Stimulated activated CD4-positive, alpha-beta T cell treated with anti-CD3 and anti-CD28 coated beads, TNF-alpha, amount 100 ng/mL, for 48 hours (primary cell): Measurements from ENCODE around the gene DAZAP1.
"Not testable (repeated sequence)": the region's sequence is repeated elsewhere in the genome, so short reads cannot be mapped to it uniquely, and the experiment has no call there.

Experiments used
- DNase-seq, 3 donors: peaks; one replicate each; pipeline ENCODE4 v3.0.0-alpha.2; 2020; ENCODE audit warnings: low read depth in 3 of 3

DAZAP1 gene

DNA sequence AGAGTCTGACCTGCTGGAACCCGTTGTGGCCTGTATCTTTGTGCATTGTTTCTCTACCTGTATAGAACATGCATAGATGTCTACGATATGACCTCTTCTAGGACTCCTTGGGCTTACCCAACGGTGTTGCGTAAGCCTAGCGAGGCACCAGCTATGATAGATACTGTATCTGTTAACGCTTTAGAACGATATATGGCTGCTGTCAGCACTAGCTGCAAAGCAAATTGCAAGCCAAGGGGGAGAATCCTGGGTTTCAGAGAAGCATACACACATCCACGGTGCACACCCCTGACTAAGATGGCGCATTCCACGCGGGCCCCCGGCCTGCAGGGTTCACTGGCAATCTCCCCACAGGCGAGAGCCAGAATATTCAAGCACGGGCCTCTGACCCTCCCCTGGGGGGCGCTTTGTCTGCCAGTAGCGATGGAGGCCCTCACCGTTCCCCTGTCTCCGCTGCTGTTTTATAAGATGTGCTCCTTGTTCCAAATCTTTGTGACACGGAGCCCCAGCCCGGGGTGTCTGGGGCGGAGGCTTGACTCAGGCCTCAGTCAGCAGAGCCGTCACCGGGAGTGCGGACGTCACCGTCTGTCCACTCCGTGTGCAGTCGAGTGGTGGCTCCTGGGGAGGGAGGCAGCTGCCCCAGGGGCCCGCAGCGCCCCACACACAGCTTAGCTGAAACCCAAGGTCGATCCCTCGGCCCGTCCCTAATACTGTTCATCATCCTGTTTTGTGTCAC lies 17.9 kb downstream of the DAZAP1 start:
- DNase-seq, result no peak

GRCh38 chr19:1425902-1426301 lies 18.5 kb downstream of the DAZAP1 start:
- no peak for DNase-seq

GRCh38 chr19:1426736-1427135 lies 19.4 kb downstream of the DAZAP1 start:
- no peak for DNase-seq

- no peak for DNase-seq
These were observed 20.0 kb downstream of the DAZAP1 start for GRCh38 chr19:1427221-1427920.

DNA sequence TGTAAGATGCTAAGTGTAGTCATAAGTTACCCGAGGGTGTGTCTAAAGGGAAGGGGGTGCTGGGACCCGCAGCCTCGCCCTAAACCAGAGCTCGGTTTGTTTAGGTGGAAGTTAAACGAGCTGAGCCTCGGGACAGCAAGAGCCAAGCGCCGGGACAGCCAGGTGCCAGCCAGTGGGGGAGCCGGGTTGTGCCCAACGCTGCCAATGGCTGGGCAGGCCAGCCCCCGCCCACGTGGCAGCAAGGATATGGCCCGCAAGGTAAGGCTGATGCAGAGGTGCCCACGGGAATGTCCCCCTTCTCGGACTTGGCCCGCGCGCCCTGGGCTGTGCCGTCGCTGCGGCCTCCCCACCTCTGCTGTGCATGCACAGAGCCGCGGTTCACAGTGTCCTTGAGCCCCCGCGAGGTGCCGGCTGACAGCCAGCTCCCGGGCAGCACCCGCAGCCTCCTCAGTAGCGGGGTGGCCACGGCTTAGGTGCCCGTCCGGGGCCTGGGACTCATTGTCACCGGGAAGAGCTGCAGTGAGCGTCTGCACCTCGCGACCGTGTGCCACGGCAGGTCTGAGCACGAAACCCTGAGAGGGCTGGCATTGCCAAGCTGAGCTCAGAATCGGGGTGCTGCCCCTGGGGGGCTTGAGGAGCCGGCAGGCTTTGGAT lies 21.5 kb downstream of the DAZAP1 start:
- DNase-seq, result no peak

- no peak for DNase-seq
These were observed 22.4 kb downstream of the DAZAP1 start for GRCh38 chr19:1429750-1430149.

GRCh38 chr19:1430246-1430645 lies 22.9 kb downstream of the DAZAP1 start:
- no peak for DNase-seq

DNA sequence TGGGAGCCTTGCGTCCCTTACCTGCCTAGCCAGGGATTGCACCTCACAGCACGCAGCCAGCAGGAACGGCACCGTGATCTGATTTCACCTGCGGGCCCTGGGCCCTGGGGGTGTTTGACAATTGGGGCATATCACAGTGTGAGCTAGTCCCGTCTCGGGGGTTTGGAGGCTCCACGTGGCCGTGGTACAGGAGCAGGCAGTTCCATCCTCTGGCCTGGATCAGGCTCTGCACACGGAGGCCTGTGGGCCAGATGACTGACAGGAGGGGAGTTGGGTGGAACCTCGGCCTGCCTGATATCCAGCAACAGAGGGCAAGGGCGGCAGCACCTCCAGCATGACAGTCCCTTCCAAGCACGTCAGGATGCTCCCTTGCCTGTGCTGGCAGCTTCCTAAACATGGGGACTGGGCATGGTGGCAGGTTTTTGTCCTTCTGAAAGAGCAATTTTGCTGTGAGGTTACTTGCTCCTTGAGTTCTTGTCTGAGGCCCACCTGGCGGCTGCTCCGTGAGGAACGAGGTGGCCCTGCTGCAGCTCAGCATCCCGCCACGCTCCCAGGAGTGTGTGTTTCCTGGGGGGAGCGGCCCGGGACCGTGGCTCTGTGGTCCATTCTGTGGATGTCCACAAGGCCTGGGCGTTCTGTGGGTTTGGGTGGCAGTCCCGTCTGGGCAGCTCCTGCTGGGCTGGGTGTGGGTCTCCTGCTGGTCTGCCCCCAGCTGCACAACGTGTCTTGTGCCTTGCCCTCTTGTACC lies 24.5 kb downstream of the DAZAP1 start:
- no peak for DNase-seq

DNA sequence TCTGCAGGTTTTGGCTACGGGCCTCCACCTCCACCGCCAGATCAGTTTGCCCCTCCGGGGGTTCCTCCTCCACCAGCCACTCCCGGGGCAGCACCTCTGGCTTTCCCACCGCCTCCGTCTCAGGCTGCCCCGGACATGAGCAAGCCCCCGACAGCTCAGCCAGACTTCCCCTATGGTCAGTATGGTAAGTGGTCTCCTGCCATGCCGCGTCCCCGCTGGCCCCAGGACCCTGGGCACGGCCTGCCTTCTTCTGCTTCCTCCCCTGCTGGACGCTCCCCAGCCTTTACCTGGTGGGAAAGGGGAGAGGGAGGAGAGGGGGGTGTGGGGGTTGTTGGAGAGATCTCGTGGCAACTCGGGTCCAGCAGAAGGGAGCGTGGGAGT lies 25.1 kb downstream of the DAZAP1 start:
- no peak for DNase-seq

GRCh38 chr19:1433119-1434039 lies 26.0 kb downstream of the DAZAP1 start:
- no peak for DNase-seq

GRCh38 chr19:1434040-1434366 lies 26.6 kb downstream of the DAZAP1 start:
- no peak for DNase-seq

- no peak for DNase-seq
These were observed 27.2 kb downstream of the DAZAP1 start for GRCh38 chr19:1434577-1435060.

DNA sequence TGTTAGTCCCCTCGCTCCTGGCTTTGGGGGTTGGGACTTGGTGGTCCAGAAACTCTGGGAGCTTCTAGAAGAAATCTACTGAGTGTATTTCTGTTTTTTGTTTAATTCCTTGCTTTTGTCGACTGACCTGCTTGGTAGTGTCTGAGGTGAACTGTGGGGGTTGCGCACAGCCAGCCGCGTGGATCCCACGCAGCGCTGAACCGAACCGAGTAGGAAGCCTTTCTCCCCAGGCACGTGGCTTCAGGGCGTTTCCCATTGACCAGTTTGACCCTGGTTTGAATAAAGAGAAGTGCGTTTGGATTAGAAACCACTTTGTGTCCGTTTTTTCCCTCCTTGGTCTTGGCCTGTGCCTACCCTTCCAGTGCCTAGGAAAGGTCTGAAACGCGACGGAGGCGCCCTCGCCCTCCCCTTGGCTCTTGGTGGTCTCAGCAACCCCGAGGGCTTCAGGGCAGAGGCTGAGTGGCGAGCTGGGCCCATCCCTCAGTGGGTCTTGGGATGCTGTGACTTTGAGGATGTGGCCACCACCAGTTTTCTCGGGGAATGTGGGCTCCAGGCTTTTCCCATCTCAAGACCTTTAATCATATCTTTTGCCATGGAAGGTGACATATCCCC lies 28.1 kb downstream of the DAZAP1 start:
- DNase-seq, result no peak

GRCh38 chr19:1437609-1438008 lies 30.2 kb downstream of the DAZAP1 start:
- DNase-seq, result no peak

DNA sequence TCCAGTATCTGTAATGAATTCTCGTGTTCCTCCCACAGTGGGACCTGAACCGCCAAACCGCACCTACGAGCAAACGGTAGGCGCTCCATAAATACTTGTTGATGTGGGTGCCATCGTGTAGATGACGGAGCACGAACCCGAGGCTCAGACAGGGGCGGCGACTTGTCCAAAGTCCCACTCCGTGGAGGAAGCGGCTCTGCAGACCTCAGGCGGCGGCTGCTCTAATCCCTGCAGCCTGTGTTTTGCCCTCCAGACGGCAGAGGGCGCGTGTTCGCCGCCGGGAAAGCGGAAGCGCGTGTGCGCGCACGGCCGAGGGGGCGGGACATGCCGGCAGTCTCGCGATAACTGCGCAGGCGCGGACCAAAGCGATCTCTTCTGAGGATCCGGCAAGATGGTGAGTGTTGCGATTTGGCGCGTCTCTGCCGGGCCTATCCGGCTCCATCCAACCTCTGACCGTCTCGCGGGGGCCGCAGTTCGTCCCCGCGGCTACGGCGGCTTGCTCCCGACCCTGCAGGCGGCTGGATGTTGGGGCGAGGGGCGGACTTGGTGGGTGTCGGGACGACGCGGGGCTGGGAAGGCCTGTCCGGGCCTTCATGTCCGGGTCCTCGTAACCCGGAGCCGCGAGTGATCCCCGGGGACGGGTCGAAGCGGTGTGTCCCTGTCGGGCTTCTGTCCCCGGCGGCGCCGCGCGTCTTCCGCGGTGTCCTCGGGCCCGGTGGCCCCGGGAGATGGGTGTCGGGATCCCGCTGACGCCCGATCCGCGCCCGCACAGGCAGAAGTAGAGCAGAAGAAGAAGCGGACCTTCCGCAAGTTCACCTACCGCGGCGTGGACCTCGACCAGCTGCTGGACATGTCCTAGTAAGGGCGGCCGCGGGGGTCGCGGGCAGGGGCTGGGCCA lies 30.9 kb downstream of the DAZAP1 start, which contains the start of gene RPS15:
Gene RPS15, plus strand, starts transcription at position 362 of the 898 bp plus-strand sequence. Its CDS starts 30 bp downstream, at position 392.
- DNase-seq, result peak; percentile 92 to 93 (median 92)

GRCh38 chr19:1438933-1439354 lies 31.6 kb downstream of the DAZAP1 start:
- no peak for DNase-seq

GRCh38 chr19:1439525-1440417 lies 32.4 kb downstream of the DAZAP1 start:
- DNase-seq, result not testable (repeated sequence)

- no peak for DNase-seq
These were observed 33.0 kb downstream of the DAZAP1 start for GRCh38 chr19:1440418-1440801.
